T-cell (primary cell): Measurements from ENCODE around the gene MYT1. TPM values are rescaled to one million over a fixed set of nuclear protein-coding genes. Genes with fewer than 3 reads are reported as not detected.
"Not testable (repeated sequence)": the region's sequence is repeated elsewhere in the genome, so short reads cannot be mapped to it uniquely, and the experiment has no call there.

Experiments
- ATAC-seq, 4 experiments: fragments of 200-7000 bp in 3 of 4; fragments of 150-1000 bp in 1 of 4; cut with Tn5 transposase; replicated peaks in 1 of 4; 1 replicate in 3 of 4; 2 replicates in 1 of 4; pipeline ENCODE4 v1.10.0; 2021; ENCODE audit warnings: moderate library complexity in 3 of 4, mild to moderate bottlenecking in 2 of 4, moderate number of reproducible peaks in 1 of 4
- CTCF ChIA-PET, 2 donors: fragments of 300-600 bp; sonication (Branson Sonifier 250); formaldehyde crosslinking; loops; one replicate each; lab custom pipeline; 2022; ENCODE audit warnings: antibody characterized with exemption in 2 of 2; lab: Charles Lee
- POLR2A ChIA-PET, 2 donors: fragments of 300-600 bp; sonication (Branson Sonifier 250); formaldehyde crosslinking; loops; one replicate each; lab custom pipeline; 2022; ENCODE audit warnings: antibody characterized with exemption in 2 of 2; lab: Charles Lee
- DNase-seq, 35 experiments: peaks; one replicate each; pipeline versions ENCODE4 v3.0.0 to v3.0.0-alpha.2; 2013 to 2023
- H3K27ac ChIP-seq: one replicate; pipeline ENCODE4 v1.5.1; 2013; ENCODE audit warnings: low read length
- H3K27me3 ChIP-seq, 2 experiments: replicated peaks in 1 of 2; 1 replicate in 1 of 2; 2 replicates in 1 of 2; pipeline versions ENCODE4 v1.6.1 to v1.7.0; 2013; ENCODE audit warnings: low read length in 1 of 2, mixed read lengths in 1 of 2; ENCODE audit not compliant: control insufficient read depth in 2 of 2, insufficient read depth in 2 of 2; ENCODE audit errors: extremely low read depth in 1 of 2
- H3K36me3 ChIP-seq, 2 donors: 1 replicate in 1 of 2; 2 replicates in 1 of 2; pipeline versions ENCODE4 v1.6.1 to v1.7.0; 2013; ENCODE audit warnings: low read length in 1 of 2; ENCODE audit not compliant: control insufficient read depth in 2 of 2, insufficient read depth in 1 of 2; ENCODE audit errors: extremely low read depth in 1 of 2
- H3K4me1 ChIP-seq, 2 experiments: 1 replicate in 1 of 2; 2 replicates in 1 of 2; pipeline versions ENCODE4 v1.6.1 to v1.7.0; 2013; ENCODE audit warnings: low read length in 2 of 2, mixed read lengths in 1 of 2; ENCODE audit not compliant: insufficient read depth in 2 of 2, control insufficient read depth in 1 of 2; ENCODE audit errors: extremely low read depth in 1 of 2
- H3K4me3 ChIP-seq, 2 donors: 1 replicate in 1 of 2; 2 replicates in 1 of 2; pipeline versions ENCODE4 v1.5.1 to v1.7.0; 2013; ENCODE audit warnings: mild to moderate bottlenecking in 2 of 2, low read length in 1 of 2, moderate library complexity in 1 of 2; ENCODE audit not compliant: control insufficient read depth in 1 of 2; ENCODE audit errors: extremely low read depth in 1 of 2
- H3K9me3 ChIP-seq: 2 replicates; pipeline ENCODE4 v1.7.0; 2013
- H3K27ac Mint-ChIP-seq, 2 donors: one replicate each; pipeline ENCODE4 v1.8.0; 2020 to 2021; ENCODE audit warnings: mild to moderate bottlenecking in 2 of 2, mixed read lengths in 2 of 2
- H3K27me3 Mint-ChIP-seq, 2 donors: one replicate each; pipeline ENCODE4 v1.8.0; 2021 to 2022; ENCODE audit warnings: mixed read lengths in 2 of 2
- H3K36me3 Mint-ChIP-seq: one replicate; pipeline ENCODE4 v1.8.0; 2021; ENCODE audit warnings: mixed read lengths
- H3K4me1 Mint-ChIP-seq, 3 donors: one replicate each; pipeline ENCODE4 v1.8.0; 2020 to 2022; ENCODE audit warnings: mixed read lengths in 3 of 3, mild to moderate bottlenecking in 1 of 3
- H3K4me3 Mint-ChIP-seq, 3 donors: one replicate each; pipeline ENCODE4 v1.8.0; 2020 to 2022; ENCODE audit warnings: mild to moderate bottlenecking in 3 of 3, mixed read lengths in 3 of 3, moderate library complexity in 3 of 3
- H3K9me3 Mint-ChIP-seq, 3 donors: one replicate each; pipeline ENCODE4 v1.8.0; 2020 to 2022; ENCODE audit warnings: mixed read lengths in 3 of 3
- WGBS: methylation state at CpG from one replicate; pipeline ENCODE4 v1.1.5; 2013; ENCODE audit warnings: missing lambda C conversion rate; ENCODE audit not compliant: insufficient coverage; 5-methylcytosine and 5-hydroxymethylcytosine counted together
- total RNA-seq, 35 experiments: library from RNA in 6 of 35; stranded (reverse) in 6 of 35; fragments of 120-200 nt in 1 of 35; gene quantifications; one replicate each; pipeline versions ENCODE4 v1.2.1 to v1.2.4 and lab custom pipeline; 2013 to 2026

Gene MYT1
- total RNA-seq, 5 donors from 2014 or later (not counting 1 experiment from before 2014, with no cell fraction given) = 0.06 TPM; not detected in 4

GRCh38 chr20:64280460-64280843 is 116.2 kb downstream of the MYT1 start:
- CTCF ChIA-PET = no interaction called here
- ATAC-seq = no peak
- no peak overlapping the region for H3K27ac ChIP-seq

GRCh38 chr20:64283646-64284045 is 119.4 kb downstream of the MYT1 start:
- Mint-ChIP-seq H3K4me1 (peaks cover 9 to 32% (median 29%) of the 10 kb centered on the region in 3 donors), H3K27ac (no peak overlapping the region), H3K9me3 (no peaks in the 10 kb centered on the region), H3K4me3 (no peak overlapping the region), H3K27me3 (no peaks in the 10 kb centered on the region), H3K36me3 (no peaks in the 10 kb centered on the region)
- ATAC-seq (no peak), DNase-seq (no peak)
- POLR2A ChIA-PET = no interaction called here
- H3K4me3 ChIP-seq = no peak overlapping the region
- no peaks in the 10 kb centered on the region for H3K27me3 ChIP-seq
- no peak overlapping the region for H3K27ac ChIP-seq
- no CpG with 5 or more reads among the region's 4 CpGs for WGBS
- H3K4me1 ChIP-seq = peaks cover 0 to 9% of the 10 kb centered on the region in 2 experiments
- no peaks in the 10 kb centered on the region for H3K36me3 ChIP-seq
- H3K9me3 ChIP-seq = no peaks in the 10 kb centered on the region
- CTCF ChIA-PET = no interaction called here

More at GRCh38 chr20:64280460-64280843, 116.2 kb downstream of the MYT1 start:
- no peak for DNase-seq
- Mint-ChIP-seq H3K27ac (no peak overlapping the region), H3K9me3 (no peaks in the 10 kb centered on the region), H3K4me1 (peaks cover 9 to 35% (median 29%) of the 10 kb centered on the region in 3 donors), H3K4me3 (no peak overlapping the region), H3K27me3 (no peaks in the 10 kb centered on the region), H3K36me3 (peaks cover 16% of the 10 kb centered on the region)
- Histone ChIP-seq H3K4me3 (no peak overlapping the region), H3K27me3 (no peaks in the 10 kb centered on the region), H3K4me1 (peaks cover 0 to 9% of the 10 kb centered on the region in 2 experiments), H3K9me3 (no peaks in the 10 kb centered on the region), H3K36me3 (no peaks in the 10 kb centered on the region)
- WGBS = 96% methylated on average over 3 of the region's 3 CpGs
- POLR2A ChIA-PET = no interaction called here

DNA sequence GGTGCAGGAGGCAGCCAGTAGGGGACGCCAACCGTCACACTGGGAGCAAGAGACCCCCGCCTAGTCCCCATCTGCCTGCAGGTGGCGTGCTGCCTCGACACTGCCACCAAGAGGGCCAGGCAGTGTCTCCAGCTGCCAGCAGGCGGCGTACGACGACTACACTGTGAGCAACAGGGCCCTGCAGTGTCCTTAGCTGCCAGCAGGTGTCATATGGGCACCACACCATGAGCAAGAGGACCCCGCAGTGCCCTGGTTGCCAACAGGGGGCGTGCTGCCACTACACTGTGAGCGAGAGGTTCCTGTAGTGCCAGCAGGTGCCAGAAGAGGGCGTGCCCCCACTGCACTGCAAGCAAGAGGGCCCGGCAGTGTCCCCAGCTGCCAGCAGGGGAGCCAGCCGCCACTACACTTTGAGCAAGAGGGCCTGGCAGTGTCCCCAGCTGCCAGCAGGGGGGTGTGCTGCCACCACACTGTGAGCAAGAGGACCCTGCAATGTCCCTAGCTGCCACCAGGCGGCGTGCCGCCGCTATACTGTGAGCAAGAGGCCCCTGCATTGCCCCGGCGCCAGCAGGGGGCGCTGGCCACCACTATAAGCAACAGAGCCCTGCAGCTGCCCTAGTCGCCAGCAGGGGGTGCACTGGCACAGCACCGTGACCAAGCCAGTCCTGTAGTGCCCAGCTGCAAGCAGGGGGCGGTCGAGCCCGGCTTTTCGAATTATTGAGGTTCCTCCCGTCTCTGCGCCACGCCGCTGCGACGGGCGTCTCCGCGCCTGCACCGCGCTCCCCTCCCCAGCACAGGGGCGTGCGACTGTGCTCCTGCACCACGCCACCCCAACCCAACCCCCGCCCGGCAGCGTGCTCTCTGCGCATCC is 121.6 kb downstream of the MYT1 start:
- POLR2A ChIA-PET = not testable (repeated sequence)

DNA sequence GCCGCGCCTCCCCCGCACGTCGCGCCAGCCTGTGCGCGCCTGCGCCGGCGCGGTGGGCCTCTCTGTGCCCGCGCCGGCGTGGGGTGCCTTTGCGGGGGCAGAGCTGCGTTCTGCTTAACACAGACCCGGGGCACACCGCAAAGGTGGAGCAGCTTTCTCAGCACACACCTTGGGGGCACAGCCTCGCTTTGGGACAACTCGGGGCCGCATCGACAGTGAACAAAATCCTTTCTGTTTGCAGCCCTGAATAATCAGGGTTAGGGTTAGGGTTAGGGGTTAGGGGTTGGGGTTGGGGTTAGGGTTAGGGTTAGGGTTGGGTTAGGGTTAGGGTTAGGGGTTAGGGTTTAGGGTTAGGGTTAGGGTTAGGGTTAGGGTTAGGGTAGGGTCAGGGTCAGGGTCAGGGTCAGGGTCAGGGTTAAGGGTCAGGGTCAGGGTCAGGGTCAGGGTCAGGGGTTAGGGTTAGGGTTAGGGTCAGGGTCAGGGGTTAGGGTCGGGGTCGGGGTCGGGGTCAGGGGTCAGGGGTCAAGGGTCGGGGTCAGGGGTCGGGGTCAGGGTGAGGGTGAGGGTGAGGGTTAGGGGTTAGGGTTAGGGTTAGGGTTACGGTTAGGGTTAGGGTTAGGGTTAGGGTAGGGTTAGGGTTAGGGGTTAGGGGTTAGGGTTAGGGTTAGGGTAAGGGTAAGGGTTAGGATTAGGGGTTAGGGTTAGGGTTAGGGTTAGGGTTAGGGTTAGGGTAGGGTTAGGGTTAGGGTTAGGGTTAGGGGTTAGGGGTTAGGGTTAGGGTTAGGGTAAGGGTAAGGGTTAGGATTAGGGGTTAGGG is 122.4 kb downstream of the MYT1 start:
- H3K4me3 ChIP-seq, H3K27ac Mint-ChIP-seq, H3K27me3 ChIP-seq, H3K4me3 Mint-ChIP-seq, H3K36me3 Mint-ChIP-seq, H3K9me3 ChIP-seq, H3K9me3 Mint-ChIP-seq, POLR2A ChIA-PET, H3K27me3 Mint-ChIP-seq, H3K27ac ChIP-seq, H3K4me1 ChIP-seq, H3K36me3 ChIP-seq: not testable (repeated sequence)
- peak in 2 of 35 experiments; percentile 7 to 26 for DNase-seq
- 98% methylated on average over 20 of the region's 30 CpGs for WGBS
- peak in 2 of 4 experiments; percentile 17 to 50 for ATAC-seq
- peaks cover 4 to 12% (median 11%) of the 10 kb centered on the region in 3 donors for H3K4me1 Mint-ChIP-seq
- CTCF ChIA-PET = interaction anchor here in 1 of 2 donors (0.5 kb wide), 1 partner anchor 389 kb away, joined by 3 read pairs; no protein-coding TSS in a partner anchor

More for the DNA sequence above, 121.6 kb downstream of the MYT1 start:
- not testable (repeated sequence) for H3K27me3 Mint-ChIP-seq, H3K4me1 ChIP-seq, H3K27ac Mint-ChIP-seq, H3K36me3 ChIP-seq, H3K4me3 ChIP-seq, H3K36me3 Mint-ChIP-seq, H3K9me3 Mint-ChIP-seq, H3K4me3 Mint-ChIP-seq, H3K27ac ChIP-seq, H3K9me3 ChIP-seq, H3K27me3 ChIP-seq
- WGBS = 77% methylated on average over 39 of the region's 46 CpGs
- DNase-seq (peak; percentile 5 to 81 (median 73)), ATAC-seq (peak; percentile 60 to 77 (median 68))
- H3K4me1 Mint-ChIP-seq = peaks cover 6 to 19% (median 17%) of the 10 kb centered on the region in 3 donors
- CTCF ChIA-PET = interaction anchor here in 1 of 2 donors (0.5 kb wide), 1 partner anchor 389 kb away, joined by 3 read pairs; no protein-coding TSS in a partner anchor

- WGBS = 60% methylated on average over 1 of the region's 3 CpGs
- POLR2A ChIA-PET, H3K9me3 ChIP-seq, CTCF ChIA-PET, H3K4me1 Mint-ChIP-seq, H3K4me3 ChIP-seq, H3K4me1 ChIP-seq, H3K36me3 Mint-ChIP-seq, H3K9me3 Mint-ChIP-seq, H3K27me3 ChIP-seq, DNase-seq, H3K27ac ChIP-seq, H3K27ac Mint-ChIP-seq, H3K36me3 ChIP-seq, ATAC-seq, H3K4me3 Mint-ChIP-seq, H3K27me3 Mint-ChIP-seq: not testable (repeated sequence)
Measured at GRCh38 chr20:64287264-64287590, 123.0 kb downstream of the MYT1 start.
